ENCODE data around the gene CAMTA1.
"Not testable (repeated sequence)": the region's sequence is repeated elsewhere in the genome, so short reads cannot be mapped to it uniquely, and the experiment has no call there.

The CAMTA1 gene

GRCh38 chr1:6917067-6917466 lies 131.8 kb downstream of the CAMTA1 start:
- no peak for TF ChIP-seq ZC3H10 (CRISPR knock-in tag; IDR thresholded peaks at IDR 0.05)
- no peak for TF ChIP-seq RARB (CRISPR knock-in tag; IDR thresholded peaks at IDR 0.05)
- no peak for ATAC-seq

DNA sequence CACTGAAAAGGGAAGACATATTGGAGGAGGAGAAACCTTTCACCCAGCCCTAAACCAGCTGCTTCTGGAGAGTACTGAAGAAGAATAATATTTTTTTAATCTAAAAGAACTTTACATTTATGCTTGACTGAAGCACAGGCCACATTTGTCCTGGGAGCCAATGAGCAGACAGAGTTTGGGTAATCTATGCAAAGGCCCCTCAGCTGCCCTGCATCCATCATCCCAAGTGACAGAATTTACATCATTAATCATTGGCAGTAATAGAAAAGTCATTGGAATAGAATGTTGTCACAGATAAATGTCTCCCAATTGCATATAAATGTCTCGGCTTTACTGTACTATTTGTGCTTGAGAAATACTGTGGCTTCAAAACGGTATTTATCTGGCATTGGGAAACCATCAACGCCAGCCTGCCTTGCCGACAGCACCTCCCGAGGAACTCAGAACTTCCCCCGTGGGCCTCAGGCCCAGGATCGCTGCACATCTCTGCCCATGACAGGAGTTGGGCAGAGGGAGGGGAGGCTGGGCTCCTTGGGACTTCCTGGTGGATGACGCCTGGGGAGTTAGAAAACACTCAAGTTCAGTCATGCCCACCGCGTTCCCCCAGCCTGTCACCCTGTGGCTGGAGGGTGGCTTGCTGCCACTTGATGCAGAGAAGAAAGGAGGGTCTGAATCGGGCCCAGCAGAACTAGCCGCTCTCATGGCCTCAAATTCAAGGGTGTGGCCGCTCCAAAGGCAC lies 133.1 kb downstream of the CAMTA1 start:
- no peak for ATAC-seq
- no peak for TF ChIP-seq POU6F1 (CRISPR knock-in tag; IDR thresholded peaks at IDR 0.05; ENCODE audit: borderline replicate concordance, low read depth)
- TF ChIP-seq ESRRG (CRISPR knock-in tag; IDR thresholded peaks at IDR 0.05), result no peak
- no peak for TF ChIP-seq ARNTL (CRISPR knock-in tag; IDR thresholded peaks at IDR 0.05; ENCODE audit: borderline replicate concordance, low read depth)
- no peak for TF ChIP-seq OSR1 (CRISPR knock-in tag; IDR thresholded peaks at IDR 0.05)
- TF ChIP-seq TCF4 (CRISPR knock-in tag; IDR thresholded peaks at IDR 0.05; ENCODE audit: borderline replicate concordance), result no peak
- TF ChIP-seq, protein P1, sequence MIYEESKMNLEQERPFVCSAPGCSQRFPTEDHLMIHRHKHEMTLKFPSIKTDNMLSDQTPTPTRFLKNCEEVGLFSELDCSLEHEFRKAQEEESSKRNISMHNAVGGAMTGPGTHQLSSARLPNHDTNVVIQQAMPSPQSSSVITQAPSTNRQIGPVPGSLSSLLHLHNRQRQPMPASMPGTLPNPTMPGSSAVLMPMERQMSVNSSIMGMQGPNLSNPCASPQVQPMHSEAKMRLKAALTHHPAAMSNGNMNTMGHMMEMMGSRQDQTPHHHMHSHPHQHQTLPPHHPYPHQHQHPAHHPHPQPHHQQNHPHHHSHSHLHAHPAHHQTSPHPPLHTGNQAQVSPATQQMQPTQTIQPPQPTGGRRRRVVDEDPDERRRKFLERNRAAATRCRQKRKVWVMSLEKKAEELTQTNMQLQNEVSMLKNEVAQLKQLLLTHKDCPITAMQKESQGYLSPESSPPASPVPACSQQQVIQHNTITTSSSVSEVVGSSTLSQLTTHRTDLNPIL (CRISPR knock-in tag; IDR thresholded peaks at IDR 0.05; ENCODE audit: low read depth), result no peak
- TF ChIP-seq, protein P2, sequence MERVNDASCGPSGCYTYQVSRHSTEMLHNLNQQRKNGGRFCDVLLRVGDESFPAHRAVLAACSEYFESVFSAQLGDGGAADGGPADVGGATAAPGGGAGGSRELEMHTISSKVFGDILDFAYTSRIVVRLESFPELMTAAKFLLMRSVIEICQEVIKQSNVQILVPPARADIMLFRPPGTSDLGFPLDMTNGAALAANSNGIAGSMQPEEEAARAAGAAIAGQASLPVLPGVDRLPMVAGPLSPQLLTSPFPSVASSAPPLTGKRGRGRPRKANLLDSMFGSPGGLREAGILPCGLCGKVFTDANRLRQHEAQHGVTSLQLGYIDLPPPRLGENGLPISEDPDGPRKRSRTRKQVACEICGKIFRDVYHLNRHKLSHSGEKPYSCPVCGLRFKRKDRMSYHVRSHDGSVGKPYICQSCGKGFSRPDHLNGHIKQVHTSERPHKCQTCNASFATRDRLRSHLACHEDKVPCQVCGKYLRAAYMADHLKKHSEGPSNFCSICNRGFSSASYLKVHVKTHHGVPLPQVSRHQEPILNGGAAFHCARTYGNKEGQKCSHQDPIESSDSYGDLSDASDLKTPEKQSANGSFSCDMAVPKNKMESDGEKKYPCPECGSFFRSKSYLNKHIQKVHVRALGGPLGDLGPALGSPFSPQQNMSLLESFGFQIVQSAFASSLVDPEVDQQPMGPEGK (CRISPR knock-in tag; IDR thresholded peaks at IDR 0.05; ENCODE audit: borderline replicate concordance), result no peak
- TF ChIP-seq BACH2 (CRISPR knock-in tag; IDR thresholded peaks at IDR 0.05; ENCODE audit: borderline replicate concordance), result no peak
- no peak for TF ChIP-seq ZNF70 (CRISPR knock-in tag; IDR thresholded peaks at IDR 0.05)

GRCh38 chr1:6918925-6919511 lies 133.8 kb downstream of the CAMTA1 start:
- TF ChIP-seq ISL1 (CRISPR knock-in tag; IDR thresholded peaks at IDR 0.05), result no peak
- TF ChIP-seq, protein P2 (CRISPR knock-in tag; IDR thresholded peaks at IDR 0.05; ENCODE audit: borderline replicate concordance), result no peak
- ATAC-seq, result no peak

DNA sequence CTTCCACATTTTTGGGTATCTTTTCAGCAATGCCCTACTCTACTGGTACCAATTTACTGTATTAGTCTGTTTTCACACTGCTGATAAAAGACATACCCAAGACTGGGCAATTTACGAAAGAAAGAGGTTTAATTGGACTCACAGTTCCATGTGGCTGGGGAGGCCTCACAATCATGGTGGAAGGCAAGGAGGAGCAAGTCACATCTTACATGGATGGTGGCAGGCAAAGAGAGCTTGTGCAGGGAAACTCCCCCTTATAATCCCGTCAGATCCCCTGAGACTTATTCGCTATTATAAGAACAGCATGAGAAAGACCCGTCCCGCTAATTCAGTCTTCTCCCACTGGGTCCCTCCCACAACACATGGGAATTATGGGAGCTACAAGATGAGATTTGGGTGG lies 136.3 kb downstream of the CAMTA1 start:
- not testable (repeated sequence) for ATAC-seq

GRCh38 chr1:6922096-6922931 lies 137.1 kb downstream of the CAMTA1 start:
- ATAC-seq, result peak; percentile 78
- TF ChIP-seq, protein P3, sequence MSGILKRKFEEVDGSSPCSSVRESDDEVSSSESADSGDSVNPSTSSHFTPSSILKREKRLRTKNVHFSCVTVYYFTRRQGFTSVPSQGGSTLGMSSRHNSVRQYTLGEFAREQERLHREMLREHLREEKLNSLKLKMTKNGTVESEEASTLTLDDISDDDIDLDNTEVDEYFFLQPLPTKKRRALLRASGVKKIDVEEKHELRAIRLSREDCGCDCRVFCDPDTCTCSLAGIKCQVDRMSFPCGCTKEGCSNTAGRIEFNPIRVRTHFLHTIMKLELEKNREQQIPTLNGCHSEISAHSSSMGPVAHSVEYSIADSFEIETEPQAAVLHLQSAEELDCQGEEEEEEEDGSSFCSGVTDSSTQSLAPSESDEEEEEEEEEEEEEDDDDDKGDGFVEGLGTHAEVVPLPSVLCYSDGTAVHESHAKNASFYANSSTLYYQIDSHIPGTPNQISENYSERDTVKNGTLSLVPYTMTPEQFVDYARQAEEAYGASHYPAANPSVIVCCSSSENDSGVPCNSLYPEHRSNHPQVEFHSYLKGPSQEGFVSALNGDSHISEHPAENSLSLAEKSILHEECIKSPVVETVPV (CRISPR knock-in tag; IDR thresholded peaks at IDR 0.05), result no peak
- no peak for TF ChIP-seq ISL1 (CRISPR knock-in tag; IDR thresholded peaks at IDR 0.05)
- no peak for TF ChIP-seq ZNF70 (CRISPR knock-in tag; IDR thresholded peaks at IDR 0.05)
- TF ChIP-seq, protein P4, sequence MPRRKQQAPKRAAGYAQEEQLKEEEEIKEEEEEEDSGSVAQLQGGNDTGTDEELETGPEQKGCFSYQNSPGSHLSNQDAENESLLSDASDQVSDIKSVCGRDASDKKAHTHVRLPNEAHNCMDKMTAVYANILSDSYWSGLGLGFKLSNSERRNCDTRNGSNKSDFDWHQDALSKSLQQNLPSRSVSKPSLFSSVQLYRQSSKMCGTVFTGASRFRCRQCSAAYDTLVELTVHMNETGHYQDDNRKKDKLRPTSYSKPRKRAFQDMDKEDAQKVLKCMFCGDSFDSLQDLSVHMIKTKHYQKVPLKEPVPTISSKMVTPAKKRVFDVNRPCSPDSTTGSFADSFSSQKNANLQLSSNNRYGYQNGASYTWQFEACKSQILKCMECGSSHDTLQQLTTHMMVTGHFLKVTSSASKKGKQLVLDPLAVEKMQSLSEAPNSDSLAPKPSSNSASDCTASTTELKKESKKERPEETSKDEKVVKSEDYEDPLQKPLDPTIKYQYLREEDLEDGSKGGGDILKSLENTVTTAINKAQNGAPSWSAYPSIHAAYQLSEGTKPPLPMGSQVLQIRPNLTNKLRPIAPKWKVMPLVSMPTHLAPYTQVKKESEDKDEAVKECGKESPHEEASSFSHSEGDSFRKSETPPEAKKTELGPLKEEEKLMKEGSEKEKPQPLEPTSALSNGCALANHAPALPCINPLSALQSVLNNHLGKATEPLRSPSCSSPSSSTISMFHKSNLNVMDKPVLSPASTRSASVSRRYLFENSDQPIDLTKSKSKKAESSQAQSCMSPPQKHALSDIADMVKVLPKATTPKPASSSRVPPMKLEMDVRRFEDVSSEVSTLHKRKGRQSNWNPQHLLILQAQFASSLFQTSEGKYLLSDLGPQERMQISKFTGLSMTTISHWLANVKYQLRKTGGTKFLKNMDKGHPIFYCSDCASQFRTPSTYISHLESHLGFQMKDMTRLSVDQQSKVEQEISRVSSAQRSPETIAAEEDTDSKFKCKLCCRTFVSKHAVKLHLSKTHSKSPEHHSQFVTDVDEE (CRISPR knock-in tag; IDR thresholded peaks at IDR 0.05), result no peak
- TF ChIP-seq ZNF565 (CRISPR knock-in tag; conservative IDR thresholded peaks at IDR 0.05; ENCODE audit: low read depth), result no peak
- no peak for TF ChIP-seq ZC3H10 (CRISPR knock-in tag; IDR thresholded peaks at IDR 0.05)
- TF ChIP-seq PPARA (CRISPR knock-in tag; IDR thresholded peaks at IDR 0.05; ENCODE audit: borderline replicate concordance), result no peak
- no peak for TF ChIP-seq ZFP30 (CRISPR knock-in tag; IDR thresholded peaks at IDR 0.05)
- no peak for TF ChIP-seq GLIS3 (CRISPR knock-in tag; IDR thresholded peaks at IDR 0.05)
- no peak for TF ChIP-seq ESRRG (CRISPR knock-in tag; IDR thresholded peaks at IDR 0.05)
- no peak for TF ChIP-seq RARB (CRISPR knock-in tag; IDR thresholded peaks at IDR 0.05)
- no peak for TF ChIP-seq TOX (CRISPR knock-in tag; IDR thresholded peaks at IDR 0.05; ENCODE audit: borderline replicate concordance)
- TF ChIP-seq, protein P1 (CRISPR knock-in tag; IDR thresholded peaks at IDR 0.05; ENCODE audit: low read depth), result no peak
